HepG2 (cell line): ENCODE results near the gene PXMP2.

Experiments
- AHDC1 ChIP-seq: sonication (generic); formaldehyde crosslinking; IDR thresholded peaks from 2 replicates; pipeline ENCODE4 v1.5.1; 2020; ENCODE audit warnings: mild to moderate bottlenecking, missing genetic modification reagents, borderline replicate concordance
- EP300 ChIP-seq, 3 experiments: sonication (generic) in 1 of 3; formaldehyde crosslinking in 1 of 3; IDR thresholded peaks; 2 replicates each; pipeline versions ENCODE4 v1.5.1 to v1.6.1; 2011 to 2020; ENCODE audit warnings: low read depth in 2 of 3, low read length in 2 of 3, borderline replicate concordance in 1 of 3, improper control_type of control experiment in 1 of 3, mild to moderate bottlenecking in 1 of 3, missing genetic modification reagents in 1 of 3, moderate library complexity in 1 of 3
- FOSL2 ChIP-seq: sonication (generic); formaldehyde crosslinking; IDR thresholded peaks from 2 replicates; pipeline ENCODE4 v1.4.0; 2020; ENCODE audit warnings: missing genetic modification reagents
- POLR2A ChIP-seq, 2 experiments: IDR thresholded peaks; 2 replicates each; pipeline ENCODE4 v1.6.1; 2011; ENCODE audit warnings: low read depth in 2 of 2, low read length in 2 of 2, mild to moderate bottlenecking in 1 of 2, moderate library complexity in 1 of 2; ENCODE audit not compliant: insufficient read depth in 1 of 2
- ZFX ChIP-seq: sonication (generic); formaldehyde crosslinking; IDR thresholded peaks from 2 replicates; pipeline ENCODE4 v1.4.0; 2020; ENCODE audit warnings: mild to moderate bottlenecking, low read depth, missing genetic modification reagents, moderate library complexity

GRCh38 chr12:132695431-132695830, 8.0 kb downstream of the PXMP2 start:
- no peak for TF ChIP-seq EP300 (IDR thresholded peaks at IDR 0.05; ENCODE audit: low read depth in 2 of 2, low read length in 2 of 2)
- TF ChIP-seq EP300 (CRISPR knock-in tag; IDR thresholded peaks at IDR 0.05; ENCODE audit: borderline replicate concordance), result no peak
- no peak for TF ChIP-seq AHDC1 (CRISPR knock-in tag)
- no peak for TF ChIP-seq ZFX
- no peak for TF ChIP-seq FOSL2 (CRISPR knock-in tag)
- TF ChIP-seq POLR2A (IDR thresholded peaks at IDR 0.05; ENCODE audit: insufficient read depth in 1 of 2, low read depth in 2 of 2, low read length in 2 of 2), result no peak
